ENCODE data around the gene MACROD2.

DNA sequence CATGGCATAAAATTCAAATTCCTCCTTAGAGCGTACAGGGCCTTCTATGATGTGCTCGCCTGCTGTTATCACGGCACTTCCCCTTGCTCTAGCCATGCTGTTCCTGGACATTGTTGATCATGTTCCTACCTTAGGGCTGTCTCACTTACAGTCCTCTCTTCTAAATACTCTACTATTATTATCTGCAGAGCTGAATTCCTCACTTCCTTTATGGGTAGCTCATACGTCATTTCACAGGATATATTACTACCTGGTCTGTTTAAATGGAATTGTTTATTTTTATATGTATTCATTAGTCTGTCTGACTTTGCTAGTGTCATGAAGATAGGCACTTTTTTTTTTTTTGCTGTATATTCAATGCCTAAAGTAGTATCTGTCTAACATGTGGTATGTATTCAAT, 436.8 kb downstream of the MACROD2 start:
- TF ChIP-seq EZH2 (IDR thresholded peaks at IDR 0.05; ENCODE audit: insufficient read depth, low read length), result no peak
- TF ChIP-seq, protein P1, sequence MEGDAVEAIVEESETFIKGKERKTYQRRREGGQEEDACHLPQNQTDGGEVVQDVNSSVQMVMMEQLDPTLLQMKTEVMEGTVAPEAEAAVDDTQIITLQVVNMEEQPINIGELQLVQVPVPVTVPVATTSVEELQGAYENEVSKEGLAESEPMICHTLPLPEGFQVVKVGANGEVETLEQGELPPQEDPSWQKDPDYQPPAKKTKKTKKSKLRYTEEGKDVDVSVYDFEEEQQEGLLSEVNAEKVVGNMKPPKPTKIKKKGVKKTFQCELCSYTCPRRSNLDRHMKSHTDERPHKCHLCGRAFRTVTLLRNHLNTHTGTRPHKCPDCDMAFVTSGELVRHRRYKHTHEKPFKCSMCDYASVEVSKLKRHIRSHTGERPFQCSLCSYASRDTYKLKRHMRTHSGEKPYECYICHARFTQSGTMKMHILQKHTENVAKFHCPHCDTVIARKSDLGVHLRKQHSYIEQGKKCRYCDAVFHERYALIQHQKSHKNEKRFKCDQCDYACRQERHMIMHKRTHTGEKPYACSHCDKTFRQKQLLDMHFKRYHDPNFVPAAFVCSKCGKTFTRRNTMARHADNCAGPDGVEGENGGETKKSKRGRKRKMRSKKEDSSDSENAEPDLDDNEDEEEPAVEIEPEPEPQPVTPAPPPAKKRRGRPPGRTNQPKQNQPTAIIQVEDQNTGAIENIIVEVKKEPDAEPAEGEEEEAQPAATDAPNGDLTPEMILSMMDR (IDR thresholded peaks at IDR 0.05; ENCODE audit: insufficient read depth, low read depth, low read length), result no peak
